HCT116 (cell line): ENCODE measurements around the gene SF1. TPM values are rescaled to one million over a fixed set of nuclear protein-coding genes. Genes with fewer than 3 reads are reported as not detected.

Experiments used
- ATAC-seq: fragments of 200-7000 bp; cut with Tn5 transposase; 2 replicates; pipeline ENCODE4 v1.9.1; 2020; ENCODE audit warnings: mild to moderate bottlenecking, moderate library complexity
- BruUV-seq: library from RNA; stranded (reverse); fragments of 400-500 nt; replicated peaks from 2 replicates; lab custom pipeline; 2021; lab: Mats Ljungman, UMichigan
- CTCF ChIA-PET: fragments of 300-600 bp; sonication (Branson Sonifier 250); formaldehyde crosslinking; loops from one replicate; lab custom pipeline; 2021; ENCODE audit warnings: antibody characterized with exemption; lab: Charles Lee
- POLR2A ChIA-PET: fragments of 300-600, 350-600 bp; sonication (Branson Sonifier 250); formaldehyde crosslinking; loops from one replicate; lab custom pipeline; 2021; ENCODE audit warnings: antibody characterized with exemption; lab: Charles Lee
- RAD21 ChIA-PET, 2 experiments: fragments of 300-600 bp; sonication (Branson Sonifier 250); formaldehyde crosslinking; loops; one replicate each; lab custom pipeline; 2023; ENCODE audit warnings: low total read pairs in 2 of 2; ENCODE audit not compliant: uncharacterized antibody in 2 of 2, unreplicated experiment in 2 of 2, low non-redundant PET in 1 of 2; lab: Charles Lee
- DNase-seq: peaks from one replicate; pipeline ENCODE4 v3.0.0-alpha.2; 2010; ENCODE audit warnings: low read depth, low spot score
- H2AFZ ChIP-seq: fragments of 200-600 bp; shearing (Covaris generic), sonication (generic); 2 replicates; pipeline ENCODE4 v1.6.1; 2017; ENCODE audit warnings: low read depth, mixed run types, mixed read lengths, antibody characterized with exemption, low read length; ENCODE audit not compliant: poor library complexity, severe bottlenecking
- H3K27ac ChIP-seq: 2 replicates; pipeline ENCODE4 v1.5.1; 2012; ENCODE audit warnings: low read depth, low read length
- H3K27me3 ChIP-seq: fragments of 200-600 bp; sonication (generic); 2 replicates; pipeline ENCODE4 v1.6.1; 2016; ENCODE audit warnings: mixed run types, low read length, mixed read lengths; ENCODE audit not compliant: insufficient read depth
- H3K36me3 ChIP-seq, 2 experiments: fragments of 200-500 bp in 1 of 2; fragments of 200-600 bp in 1 of 2; sonication (Bioruptor generic) in 1 of 2; sonication (generic) in 1 of 2; 2 replicates each; pipeline versions ENCODE4 v1.5.1 to v1.6.1; 2014 to 2016; ENCODE audit warnings: low read length in 2 of 2, inconsistent platforms in 1 of 2, mixed read lengths in 1 of 2, mixed run types in 1 of 2; ENCODE audit not compliant: insufficient read depth in 2 of 2, control insufficient read depth in 1 of 2
- H3K4me1 ChIP-seq, 2 experiments: fragments of 200-600 bp in 1 of 2; sonication (generic) in 1 of 2; 2 replicates each; pipeline versions ENCODE4 v1.5.1 to v1.6.1; 2012 to 2017; ENCODE audit warnings: low read length in 2 of 2, inconsistent platforms in 1 of 2, mild to moderate bottlenecking in 1 of 2, mixed read lengths in 1 of 2, mixed run types in 1 of 2, moderate library complexity in 1 of 2; ENCODE audit not compliant: insufficient read depth in 2 of 2, control insufficient read depth in 1 of 2
- H3K4me2 ChIP-seq: fragments of 200-600 bp; sonication (generic); 2 replicates; pipeline ENCODE4 v1.6.1; 2017; ENCODE audit warnings: mixed run types, low read length, mixed read lengths
- H3K4me3 ChIP-seq, 2 experiments: fragments of 200-600 bp in 1 of 2; sonication (generic) in 1 of 2; replicated peaks in 1 of 2; 2 replicates each; pipeline ENCODE4 v1.5.1; 2011 to 2016; ENCODE audit warnings: low read length in 2 of 2, control low read depth in 1 of 2, low read depth in 1 of 2, mild to moderate bottlenecking in 1 of 2, mixed read lengths in 1 of 2, mixed run types in 1 of 2
- H3K79me2 ChIP-seq: fragments of 200-600 bp; sonication (generic); 2 replicates; pipeline ENCODE4 v1.6.1; 2017; ENCODE audit warnings: mild to moderate bottlenecking, mixed run types, low read length, moderate library complexity, mixed read lengths; ENCODE audit not compliant: insufficient read depth
- H3K9ac ChIP-seq: fragments of 200-600 bp; sonication (generic); 2 replicates; pipeline ENCODE4 v1.6.1; 2016; ENCODE audit warnings: low read length, mixed read lengths
- H3K9me2 ChIP-seq: fragments of 200-600 bp; sonication (generic), shearing (Covaris generic); 2 replicates; pipeline ENCODE4 v1.6.1; 2017; ENCODE audit warnings: mixed run types, mild to moderate bottlenecking, moderate library complexity; ENCODE audit not compliant: insufficient read depth
- H3K9me3 ChIP-seq, 2 experiments: fragments of 200-500 bp in 1 of 2; fragments of 200-600 bp in 1 of 2; sonication (Bioruptor generic) in 1 of 2; sonication (generic) in 1 of 2; 2 replicates each; pipeline ENCODE4 v1.6.1; 2014 to 2017; ENCODE audit warnings: low read length in 2 of 2, mixed read lengths in 2 of 2, inconsistent platforms in 1 of 2, low read depth in 1 of 2, mild to moderate bottlenecking in 1 of 2, mixed run types in 1 of 2, moderate library complexity in 1 of 2; ENCODE audit not compliant: control insufficient read depth in 1 of 2, insufficient read depth in 1 of 2
- H4K20me1 ChIP-seq: fragments of 200-600 bp; sonication (generic), shearing (Covaris generic); 2 replicates; pipeline ENCODE4 v1.6.1; 2017; ENCODE audit warnings: mixed run types, mild to moderate bottlenecking, moderate library complexity; ENCODE audit not compliant: insufficient read depth
- CTCF ChIP-seq, 3 experiments: fragments of 200-600 bp in 1 of 3; sonication (generic) in 1 of 3; IDR thresholded peaks in 2 of 3; conservative IDR thresholded peaks in 1 of 3; 2 replicates each; pipeline ENCODE4 v1.5.1; 2012 to 2017; ENCODE audit warnings: low read depth in 2 of 3, low read length in 2 of 3, antibody characterized with exemption in 1 of 3, borderline replicate concordance in 1 of 3, control low read depth in 1 of 3, mild to moderate bottlenecking in 1 of 3, mixed read lengths in 1 of 3, mixed run types in 1 of 3, moderate library complexity in 1 of 3; ENCODE audit not compliant: insufficient read depth in 1 of 3
- RAD21 ChIP-seq: IDR thresholded peaks from 2 replicates; pipeline ENCODE4 v1.6.1; 2012; ENCODE audit warnings: low read depth, mild to moderate bottlenecking
- ZBTB33 ChIP-seq: IDR thresholded peaks from 2 replicates; pipeline ENCODE4 v1.6.1; 2011; ENCODE audit warnings: mild to moderate bottlenecking, low read length, moderate library complexity; ENCODE audit not compliant: insufficient replicate concordance; ENCODE audit errors: extremely low read depth
- intact Hi-C: fragments of 100-400 bp; cut with micrococcal nuclease; formaldehyde crosslinking; loops from 2 replicates; pipeline ENCODE4 v1.10.0; 2022
- total RNA-seq: library from RNA; stranded (reverse); gene quantifications from one replicate; pipeline ENCODE4 v1.2.1, GENCODE V29; 2021; ENCODE audit not compliant: unreplicated experiment

Gene SF1
- total RNA-seq, 1 experiment from 2014 or later, result 403 TPM

GRCh38 chr11:64787526-64788320 is 9.4 kb upstream of the SF1 start:
- Histone ChIP-seq H3K4me1 (peaks cover 2 to 9% of the 10 kb centered on the region in 2 experiments; a peak in 3 of 4 replicates), H3K4me3 (no peak overlapping the region), H3K27ac (0 out of 2 replicates have a peak overlapping the region, but pooled peaks have one; percentile 1), H3K9me3 (no peaks in the 10 kb centered on the region), H2AFZ (no peak overlapping the region), H3K4me2 (no peak overlapping the region), H3K36me3 (no peaks in the 10 kb centered on the region; a peak in 1 of 4 replicates), H3K79me2 (no peaks in the 10 kb centered on the region), H3K27me3 (no peaks in the 10 kb centered on the region), H3K9me2 (no peaks in the 10 kb centered on the region), H4K20me1 (no peaks in the 10 kb centered on the region), H3K9ac (no peak overlapping the region)
- CTCF ChIA-PET, result interaction anchor here (0.6 to 1.6 kb wide), 11 partner anchors 9 to 338 kb away, joined by 3 to 13 read pairs (median 4); partner anchors contain the start of genes BATF2, CDC42BPG and SF1
- RAD21 ChIA-PET, result interaction anchor here in 1 of 2 experiments (0.7 kb wide), 1 partner anchor 108 kb away, joined by 4 read pairs; no protein-coding TSS in a partner anchor
- intact Hi-C loops, result loop anchor here (2.0 to 5.0 kb wide), 4 partner anchors 55 to 330 kb away; partner anchors contain the start of genes ARL2, CDC42BPG and ZNHIT2
- TF ChIP-seq ZBTB33 (no peak), RAD21 (peak; percentile 85), CTCF (IDR thresholded peaks at IDR 0.05 in 2 of 3, conservative IDR thresholded peaks at IDR 0.05 in 1 of 3; ENCODE audit: borderline replicate concordance in 1 of 3, insufficient read depth in 1 of 3, low read depth in 2 of 3, low read length in 2 of 3) (peak; percentile 71 to 95 (median 93); a peak in 5 of 6 replicates)
- BruUV-seq, result TSS peak; percentile 30
- ATAC-seq (peak; percentile 91), DNase-seq (no peak)
- POLR2A ChIA-PET, result interaction anchor here (2.0 kb wide), 1 partner anchor 9 kb away, joined by 9 read pairs; the partner anchor contains the start of gene SF1
